ENCODE results near the gene GATA6. TPM values are rescaled to one million over a fixed set of nuclear protein-coding genes. Genes with fewer than 3 reads are reported as not detected.
A peak's percentile ranks its signal among the peaks of the same experiment; 100 is the strongest.

GATA6 gene
- total and polyA plus RNA-seq, 5 experiments from 2014 or later = 0.03 to 0.88 (median 0.13) TPM; not detected in 2

- Mint-ChIP-seq H3K36me3 (no peaks in the 10 kb centered on the region), H3K4me1 (no peaks in the 10 kb centered on the region), H3K9me3 (no peaks in the 10 kb centered on the region), H3K27ac (no peak overlapping the region), H3K4me3 (no peak overlapping the region), H3K27me3 (peaks cover 7 to 17% (median 12%) of the 10 kb centered on the region in 5 donors)
- DNase-seq (no peak), ATAC-seq (no peak)
- POLR2A ChIA-PET = no interaction called here
These were observed 16.0 kb upstream of the GATA6 start for GRCh38 chr18:22153428-22153827.

- no peaks in the 10 kb centered on the region for H3K36me3 Mint-ChIP-seq
- H3K9me3 Mint-ChIP-seq = no peaks in the 10 kb centered on the region
- H3K4me3 Mint-ChIP-seq = no peak overlapping the region
- no peak overlapping the region for H3K27ac Mint-ChIP-seq
- peaks cover 7 to 22% (median 16%) of the 10 kb centered on the region in 5 donors for H3K27me3 Mint-ChIP-seq
- DNase-seq (no peak), ATAC-seq (no peak)
- H3K4me1 Mint-ChIP-seq = no peaks in the 10 kb centered on the region
- POLR2A ChIA-PET = no interaction called here
These were observed 13.8 kb upstream of the GATA6 start for GRCh38 chr18:22155584-22155983.

GRCh38 chr18:22159014-22159413 lies 10.4 kb upstream of the GATA6 start:
- Mint-ChIP-seq H3K27ac (no peak overlapping the region), H3K27me3 (peaks cover 14 to 55% (median 34%) of the 10 kb centered on the region in 5 donors), H3K4me1 (no peaks in the 10 kb centered on the region), H3K36me3 (no peaks in the 10 kb centered on the region), H3K9me3 (no peaks in the 10 kb centered on the region), H3K4me3 (no peak overlapping the region)
- ATAC-seq = no peak
- POLR2A ChIA-PET = no interaction called here
- no peak for DNase-seq

- Mint-ChIP-seq H3K36me3 (peaks cover 0 to 2% (median 0%) of the 10 kb centered on the region in 3 donors), H3K4me1 (peaks cover 1 to 8% (median 4%) of the 10 kb centered on the region in 4 donors), H3K27me3 (peaks cover 21 to 67% (median 49%) of the 10 kb centered on the region in 5 donors), H3K27ac (no peak overlapping the region), H3K4me3 (no peak overlapping the region), H3K9me3 (no peaks in the 10 kb centered on the region)
- no peak for ATAC-seq
- POLR2A ChIA-PET = no interaction called here
- no peak for DNase-seq
These were observed 8.3 kb upstream of the GATA6 start for GRCh38 chr18:22161090-22161489.

- Mint-ChIP-seq H3K27ac (no peak overlapping the region), H3K36me3 (peaks cover 0 to 3% (median 0%) of the 10 kb centered on the region in 3 donors), H3K27me3 (peaks cover 27 to 83% (median 65%) of the 10 kb centered on the region in 5 donors), H3K9me3 (peaks cover 0 to 5% (median 0%) of the 10 kb centered on the region in 9 donors), H3K4me3 (no peak overlapping the region), H3K4me1 (peaks cover 4 to 24% (median 22%) of the 10 kb centered on the region in 4 donors)
- DNase-seq (no peak), ATAC-seq (no peak)
- POLR2A ChIA-PET = no interaction called here
These were observed 5.8 kb upstream of the GATA6 start for GRCh38 chr18:22163416-22164161.

GRCh38 chr18:22164337-22165048 lies 4.9 kb upstream of the GATA6 start:
- POLR2A ChIA-PET = no interaction called here
- H3K36me3 Mint-ChIP-seq = peaks cover 0 to 4% (median 0%) of the 10 kb centered on the region in 3 donors
- no peak overlapping the region for H3K4me3 Mint-ChIP-seq
- DNase-seq = no peak
- peaks cover 4 to 28% (median 27%) of the 10 kb centered on the region in 4 donors for H3K4me1 Mint-ChIP-seq
- peaks cover 0 to 5% (median 0%) of the 10 kb centered on the region in 9 donors for H3K9me3 Mint-ChIP-seq
- H3K27me3 Mint-ChIP-seq = peaks cover 27 to 82% (median 64%) of the 10 kb centered on the region in 5 donors
- no peak overlapping the region for H3K27ac Mint-ChIP-seq
- ATAC-seq = no peak

GRCh38 chr18:22165049-22165602 lies 4.3 kb upstream of the GATA6 start:
- POLR2A ChIA-PET = no interaction called here
- DNase-seq = no peak
- no peak for ATAC-seq
- peaks cover 4 to 34% (median 30%) of the 10 kb centered on the region in 4 donors for H3K4me1 Mint-ChIP-seq
- peaks cover 32 to 88% (median 66%) of the 10 kb centered on the region in 5 donors for H3K27me3 Mint-ChIP-seq
- peaks cover 0 to 4% (median 0%) of the 10 kb centered on the region in 3 donors for H3K36me3 Mint-ChIP-seq
- peak overlapping the region; percentile 39 to 76 (median 68) for H3K4me3 Mint-ChIP-seq
- H3K9me3 Mint-ChIP-seq = peaks cover 0 to 5% (median 0%) of the 10 kb centered on the region in 9 donors
- H3K27ac Mint-ChIP-seq = no peak overlapping the region

GRCh38 chr18:22165603-22166068 lies 3.8 kb upstream of the GATA6 start:
- ATAC-seq = no peak
- Mint-ChIP-seq H3K27ac (no peak overlapping the region), H3K4me1 (peaks cover 6 to 39% (median 33%) of the 10 kb centered on the region in 4 donors), H3K36me3 (peaks cover 0 to 4% (median 0%) of the 10 kb centered on the region in 3 donors), H3K4me3 (peak overlapping the region in 7 of 10 donors; percentile 4 to 67 (median 42)), H3K27me3 (peaks cover 36 to 91% (median 66%) of the 10 kb centered on the region in 5 donors), H3K9me3 (peaks cover 0 to 5% (median 0%) of the 10 kb centered on the region in 9 donors)
- DNase-seq = no peak
- POLR2A ChIA-PET = no interaction called here

GRCh38 chr18:22166069-22166950 lies 3.1 kb upstream of the GATA6 start:
- Mint-ChIP-seq H3K4me1 (peaks cover 6 to 45% (median 36%) of the 10 kb centered on the region in 4 donors), H3K36me3 (peaks cover 0 to 4% (median 0%) of the 10 kb centered on the region in 3 donors), H3K27me3 (peaks cover 36 to 88% (median 59%) of the 10 kb centered on the region in 5 donors), H3K4me3 (peak overlapping the region in 7 of 10 donors; percentile 8 to 67 (median 42)), H3K9me3 (peaks cover 0 to 5% (median 0%) of the 10 kb centered on the region in 9 donors), H3K27ac (peak overlapping the region in 1 of 10 donors; percentile 59)
- POLR2A ChIA-PET = no interaction called here
- ATAC-seq (no peak), DNase-seq (no peak)

- DNase-seq = no peak
- peaks cover 0 to 4% (median 0%) of the 10 kb centered on the region in 3 donors for H3K36me3 Mint-ChIP-seq
- H3K4me3 Mint-ChIP-seq = peak overlapping the region in 3 of 10 donors; percentile 14 to 23 (median 15)
- peaks cover 0 to 5% (median 0%) of the 10 kb centered on the region in 9 donors for H3K9me3 Mint-ChIP-seq
- peaks cover 32 to 81% (median 54%) of the 10 kb centered on the region in 5 donors for H3K27me3 Mint-ChIP-seq
- POLR2A ChIA-PET = no interaction called here
- ATAC-seq = no peak
- H3K4me1 Mint-ChIP-seq = peaks cover 6 to 45% (median 36%) of the 10 kb centered on the region in 4 donors
- peak overlapping the region in 1 of 10 donors; percentile 56 for H3K27ac Mint-ChIP-seq
These were observed 2.3 kb upstream of the GATA6 start for GRCh38 chr18:22167091-22167470.

- peak overlapping the region in 9 of 10 donors; percentile 14 to 88 (median 49) for H3K4me3 Mint-ChIP-seq
- peaks cover 34 to 80% (median 53%) of the 10 kb centered on the region in 5 donors for H3K27me3 Mint-ChIP-seq
- H3K27ac Mint-ChIP-seq = peak overlapping the region in 1 of 10 donors; percentile 74
- POLR2A ChIA-PET = no interaction called here
- peaks cover 0 to 5% (median 0%) of the 10 kb centered on the region in 9 donors for H3K9me3 Mint-ChIP-seq
- peaks cover 0 to 4% (median 0%) of the 10 kb centered on the region in 3 donors for H3K36me3 Mint-ChIP-seq
- peak in 1 of 10 donors; percentile 14 for DNase-seq
- no peak for ATAC-seq
- peaks cover 6 to 45% (median 38%) of the 10 kb centered on the region in 4 donors for H3K4me1 Mint-ChIP-seq
These were observed 1.7 kb upstream of the GATA6 start for GRCh38 chr18:22167471-22168241.

Measured in naive thymus-derived CD8-positive, alpha-beta T cell (primary cell).